ENCODE data around the gene PRDM7.
A peak's percentile ranks its signal among the peaks of the same experiment; 100 is the strongest.
"Not testable (repeated sequence)": the region's sequence is repeated elsewhere in the genome, so short reads cannot be mapped to it uniquely, and the experiment has no call there.

PRDM7 gene

GRCh38 chr16:90010676-90011507, 66.2 kb downstream of the PRDM7 start:
- DNase-seq: no peak

DNA sequence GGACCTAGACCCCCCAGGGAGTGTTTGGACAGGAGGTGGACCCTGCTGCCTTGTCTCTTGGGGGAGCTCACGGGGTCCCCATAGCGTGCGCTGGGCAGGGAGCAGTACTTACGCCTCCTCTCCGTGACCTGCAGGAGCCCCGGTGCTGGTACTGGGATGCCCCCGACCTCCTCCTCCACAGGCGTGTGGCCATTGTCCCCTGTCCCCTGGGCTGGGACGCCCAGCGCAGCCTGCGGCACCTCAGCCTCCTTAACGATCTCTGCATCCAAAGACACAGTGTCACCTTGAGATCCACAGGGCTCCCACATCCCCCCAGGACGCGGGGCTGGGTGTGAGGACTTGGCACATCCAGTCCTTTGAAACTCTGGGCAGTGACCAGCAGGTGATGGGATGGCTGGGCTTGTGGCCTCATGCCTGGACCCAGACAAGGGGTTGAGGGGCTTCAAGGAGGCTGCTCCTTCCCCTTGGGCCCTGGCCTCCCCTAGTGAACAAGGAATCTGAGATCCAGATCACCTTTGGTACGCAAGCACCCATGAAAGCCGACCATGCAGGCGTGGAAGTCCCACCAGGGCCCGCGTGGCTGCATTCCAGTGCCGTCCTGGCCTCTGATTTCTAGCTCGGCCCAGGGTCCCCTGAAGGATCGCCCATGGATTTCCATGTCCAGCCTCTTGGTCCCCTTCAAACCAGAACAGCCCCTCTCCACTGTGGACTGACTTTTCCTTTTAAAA, 67.8 kb downstream of the PRDM7 start:
- no peak for DNase-seq

- DNase-seq: peak; percentile 16
Observed at GRCh38 chr16:90008708-90009145, 68.4 kb downstream of the PRDM7 start.

GRCh38 chr16:90007635-90008234, 69.4 kb downstream of the PRDM7 start:
- DNase-seq: not testable (repeated sequence)

- no peak for DNase-seq
Observed at GRCh38 chr16:90007015-90007414, 70.1 kb downstream of the PRDM7 start.
